Measurements from ENCODE around the gene G3BP2. TPM values are rescaled to one million over a fixed set of nuclear protein-coding genes. Genes with fewer than 3 reads are reported as not detected.

G3BP2 gene
- total RNA-seq, 1 donor, result 177 TPM

DNA sequence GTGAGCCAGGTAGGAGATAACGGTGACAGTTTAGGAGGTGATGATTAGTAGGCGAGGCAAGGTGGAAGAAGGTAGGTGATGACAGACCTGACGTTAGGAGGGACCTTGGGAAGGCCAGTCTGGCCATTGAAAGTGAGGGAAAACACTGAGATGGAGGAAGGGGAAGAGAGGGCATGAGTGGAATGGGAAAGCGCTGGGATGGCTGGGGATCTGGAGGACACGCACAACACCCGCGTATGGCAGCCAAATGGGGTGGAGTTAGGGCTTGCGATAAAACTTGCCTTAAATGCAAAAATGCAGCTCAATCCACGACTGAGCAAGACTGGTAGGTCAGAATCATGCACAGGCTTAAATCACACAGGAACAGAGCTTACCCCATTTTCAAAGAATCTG, 42.3 kb downstream of the G3BP2 start:
- peak overlapping the region; percentile 79 for H3K4me3 ChIP-seq (ENCODE audit: low read depth, low read length)
- TF ChIP-seq, protein P1, sequence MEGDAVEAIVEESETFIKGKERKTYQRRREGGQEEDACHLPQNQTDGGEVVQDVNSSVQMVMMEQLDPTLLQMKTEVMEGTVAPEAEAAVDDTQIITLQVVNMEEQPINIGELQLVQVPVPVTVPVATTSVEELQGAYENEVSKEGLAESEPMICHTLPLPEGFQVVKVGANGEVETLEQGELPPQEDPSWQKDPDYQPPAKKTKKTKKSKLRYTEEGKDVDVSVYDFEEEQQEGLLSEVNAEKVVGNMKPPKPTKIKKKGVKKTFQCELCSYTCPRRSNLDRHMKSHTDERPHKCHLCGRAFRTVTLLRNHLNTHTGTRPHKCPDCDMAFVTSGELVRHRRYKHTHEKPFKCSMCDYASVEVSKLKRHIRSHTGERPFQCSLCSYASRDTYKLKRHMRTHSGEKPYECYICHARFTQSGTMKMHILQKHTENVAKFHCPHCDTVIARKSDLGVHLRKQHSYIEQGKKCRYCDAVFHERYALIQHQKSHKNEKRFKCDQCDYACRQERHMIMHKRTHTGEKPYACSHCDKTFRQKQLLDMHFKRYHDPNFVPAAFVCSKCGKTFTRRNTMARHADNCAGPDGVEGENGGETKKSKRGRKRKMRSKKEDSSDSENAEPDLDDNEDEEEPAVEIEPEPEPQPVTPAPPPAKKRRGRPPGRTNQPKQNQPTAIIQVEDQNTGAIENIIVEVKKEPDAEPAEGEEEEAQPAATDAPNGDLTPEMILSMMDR (IDR thresholded peaks at IDR 0.05; ENCODE audit: insufficient read depth, low read length), result no peak
- DNase-seq (ENCODE audit: low read depth), result no peak

DNA sequence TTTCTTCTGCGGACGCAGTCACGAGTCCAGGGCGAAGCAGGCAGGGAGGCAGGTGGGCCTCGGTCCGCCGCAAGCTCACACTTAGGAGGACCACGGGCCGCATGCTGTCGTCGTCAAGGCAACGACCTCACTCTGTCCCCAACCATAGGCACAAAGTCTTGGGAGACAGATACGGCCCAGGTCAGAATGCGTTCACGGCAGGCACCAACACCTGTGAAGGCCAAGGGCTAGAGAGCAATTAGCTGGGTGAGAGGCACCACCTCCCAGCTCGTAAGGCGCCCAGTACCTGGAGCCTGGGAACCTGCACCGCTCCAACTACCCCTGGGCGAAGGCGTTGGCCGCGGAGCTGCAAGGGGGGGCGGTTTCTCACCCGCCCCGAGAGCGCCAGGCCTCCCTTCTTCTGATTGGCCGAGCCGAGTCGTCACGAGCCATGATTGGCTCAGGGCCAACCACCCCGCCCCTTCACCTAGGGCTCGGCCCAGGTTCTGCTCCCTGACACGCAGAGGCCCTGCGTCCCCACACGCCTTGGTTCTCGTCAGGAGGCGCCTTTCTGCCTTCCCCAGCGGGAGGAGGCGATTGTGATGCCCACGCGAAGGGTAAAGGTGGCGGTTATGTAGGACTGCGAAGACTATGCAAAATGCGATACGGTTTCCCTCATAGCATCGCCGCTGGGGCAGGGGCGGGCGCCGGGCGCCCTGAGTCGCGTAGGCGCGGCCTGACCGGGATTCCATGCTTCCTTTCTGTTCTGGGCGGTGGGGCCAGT, 42.9 kb downstream of the G3BP2 start, which contains the start of gene CDKL2:
CDKL2 (minus strand) TSS at position 355 of the 763 bp plus-strand sequence. CDS start 4,540 bp downstream, outside the sequence.
- peak within 1 kb of the TSS; percentile 79 for H3K4me3 ChIP-seq (ENCODE audit: low read depth, low read length)
- TF ChIP-seq, protein P1 (IDR thresholded peaks at IDR 0.05; ENCODE audit: insufficient read depth, low read length), result no peak
- peak; percentile 50 for DNase-seq (ENCODE audit: low read depth)

DNA sequence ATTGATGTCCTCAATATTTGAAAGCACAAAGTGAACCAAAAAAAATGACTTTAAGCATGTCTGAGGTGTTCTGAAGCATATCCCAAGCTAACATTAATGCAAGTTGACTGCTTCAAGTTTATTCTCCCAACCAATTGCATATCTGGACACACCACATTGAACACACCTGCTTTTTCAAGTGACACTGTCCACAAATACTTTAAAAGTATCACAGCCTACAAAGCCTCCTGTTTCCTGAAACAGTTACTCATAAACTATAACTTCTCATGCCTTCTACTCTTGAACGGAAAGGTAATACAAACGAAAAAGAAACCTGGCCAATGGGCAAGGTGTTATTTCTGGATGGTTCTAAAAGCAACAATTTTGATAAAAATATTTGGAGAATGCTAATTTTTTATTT, 44.0 kb downstream of the G3BP2 start:
- TF ChIP-seq, protein P1 (IDR thresholded peaks at IDR 0.05; ENCODE audit: insufficient read depth, low read length), result no peak
- no peak overlapping the region for H3K4me3 ChIP-seq (ENCODE audit: low read depth, low read length)
- no peak for DNase-seq (ENCODE audit: low read depth)

DNA sequence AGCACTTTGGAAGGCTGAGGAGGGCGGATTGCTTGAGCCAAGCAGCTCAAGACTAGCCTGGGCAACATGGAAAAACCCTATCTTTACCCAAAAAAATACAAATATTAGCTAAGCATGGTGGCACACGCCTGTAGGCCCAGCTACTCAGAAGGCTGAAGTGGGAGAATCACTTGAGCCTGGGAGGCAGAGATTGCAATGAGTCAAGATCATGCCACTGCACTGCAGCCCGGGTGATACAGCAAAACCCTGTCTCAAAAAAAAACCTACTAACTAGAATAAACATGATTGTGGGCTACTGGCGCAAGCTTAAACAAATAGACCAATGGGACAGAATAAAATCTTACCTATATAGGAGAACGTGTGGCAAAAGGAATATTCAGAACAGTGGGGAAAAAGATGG, 50.2 kb downstream of the G3BP2 start:
- TF ChIP-seq, protein P1 (IDR thresholded peaks at IDR 0.05; ENCODE audit: insufficient read depth, low read length), result no peak
- no peak for DNase-seq (ENCODE audit: low read depth)
- H3K4me3 ChIP-seq (ENCODE audit: low read depth, low read length), result no peak overlapping the region

DNA sequence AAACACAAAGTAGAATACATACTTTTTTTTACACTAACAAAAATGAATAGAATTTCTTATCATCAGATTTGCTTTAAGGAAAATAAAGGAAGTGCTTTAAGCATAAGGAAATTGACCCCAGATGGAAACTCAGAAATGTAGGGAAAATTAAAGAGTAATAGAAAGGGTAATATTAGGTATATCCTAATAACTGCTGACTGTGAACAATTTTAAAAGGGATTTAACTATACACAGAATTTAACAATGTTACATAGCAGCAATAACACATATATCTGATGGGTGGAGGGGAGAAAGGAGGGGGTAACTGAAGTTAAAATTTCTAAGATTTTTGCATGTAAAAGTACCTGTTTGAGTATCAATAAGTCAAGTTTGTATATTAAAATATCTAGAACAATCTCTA, 51.5 kb downstream of the G3BP2 start:
- TF ChIP-seq, protein P1 (IDR thresholded peaks at IDR 0.05; ENCODE audit: insufficient read depth, low read length), result no peak
- no peak overlapping the region for H3K4me3 ChIP-seq (ENCODE audit: low read depth, low read length)
- DNase-seq (ENCODE audit: low read depth), result no peak

DNA sequence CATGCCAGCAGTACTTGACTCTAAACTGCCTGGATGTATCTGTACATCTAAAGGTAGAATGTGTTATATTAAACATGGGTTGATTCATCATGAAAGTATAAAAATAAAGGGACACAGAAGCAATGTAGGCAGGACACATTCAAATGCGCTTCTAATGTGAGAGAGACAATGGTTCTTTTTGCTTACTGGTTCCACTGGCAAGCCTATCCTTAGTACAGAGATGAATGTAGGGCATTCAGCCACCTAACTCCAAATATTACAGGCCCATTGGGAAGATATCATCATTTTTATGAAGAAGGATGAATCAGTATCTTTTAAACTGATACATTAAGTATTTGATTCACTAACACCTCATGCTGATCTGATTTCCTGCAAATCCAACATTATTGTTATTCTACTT, 60.9 kb downstream of the G3BP2 start:
- H3K4me3 ChIP-seq (ENCODE audit: low read depth, low read length), result no peak overlapping the region
- no peak for DNase-seq (ENCODE audit: low read depth)

More for the DNA sequence above, 60.9 kb downstream of the G3BP2 start:
- TF ChIP-seq, protein P1 (IDR thresholded peaks at IDR 0.05; ENCODE audit: insufficient read depth, low read length), result no peak
